HG02840 (cell line): ENCODE data around the gene OR2AG2.

ENCODE experiments used
- ATAC-seq: cut with Tn5 transposase; IDR thresholded peaks from one replicate; pipeline ENCODE4 v1.9.1; 2021; ENCODE audit warnings: mild to moderate bottlenecking, moderate library complexity, moderate number of reproducible peaks; ENCODE audit not compliant: unreplicated experiment, low FRiP score

Gene OR2AG2

GRCh38 chr11:6742260-6742659 lies 29.5 kb downstream of the OR2AG2 start:
- no peak for ATAC-seq

- ATAC-seq, result no peak
Observed at GRCh38 chr11:6738590-6738989, 33.2 kb downstream of the OR2AG2 start.

GRCh38 chr11:6737872-6738466 lies 33.8 kb downstream of the OR2AG2 start:
- ATAC-seq, result peak; percentile 64

GRCh38 chr11:6736495-6737121 lies 35.2 kb downstream of the OR2AG2 start:
- no peak for ATAC-seq

- ATAC-seq, result no peak
Observed at GRCh38 chr11:6735306-6735705, 36.5 kb downstream of the OR2AG2 start.

GRCh38 chr11:6734616-6735015 lies 37.2 kb downstream of the OR2AG2 start:
- no peak for ATAC-seq

GRCh38 chr11:6733326-6734275 lies 38.2 kb downstream of the OR2AG2 start:
- no peak for ATAC-seq

- ATAC-seq, result no peak
Observed at GRCh38 chr11:6727971-6728760, 43.6 kb downstream of the OR2AG2 start.

- ATAC-seq, result no peak
Observed at GRCh38 chr11:6725386-6725896, 46.3 kb downstream of the OR2AG2 start.

GRCh38 chr11:6724013-6724412 lies 47.8 kb downstream of the OR2AG2 start:
- no peak for ATAC-seq

- no peak for ATAC-seq
Observed at GRCh38 chr11:6721343-6721742, 50.4 kb downstream of the OR2AG2 start.

GRCh38 chr11:6719576-6719975 lies 52.2 kb downstream of the OR2AG2 start:
- ATAC-seq, result no peak

- ATAC-seq, result no peak
Observed at GRCh38 chr11:6717426-6717825, 54.4 kb downstream of the OR2AG2 start.
